CD4-positive, alpha-beta T cell treated with Interferon gamma for 1 hour (primary cell): ENCODE measurements around the gene RARRES2.
A peak's percentile ranks its signal among the peaks of the same experiment; 100 is the strongest.

Source experiments
- DNase-seq: peaks from one replicate; pipeline ENCODE4 v3.0.0-alpha.2; 2020

The RARRES2 gene

GRCh38 chr7:150360363-150361058 is 19.1 kb upstream of the RARRES2 start:
- DNase-seq = no peak

DNA sequence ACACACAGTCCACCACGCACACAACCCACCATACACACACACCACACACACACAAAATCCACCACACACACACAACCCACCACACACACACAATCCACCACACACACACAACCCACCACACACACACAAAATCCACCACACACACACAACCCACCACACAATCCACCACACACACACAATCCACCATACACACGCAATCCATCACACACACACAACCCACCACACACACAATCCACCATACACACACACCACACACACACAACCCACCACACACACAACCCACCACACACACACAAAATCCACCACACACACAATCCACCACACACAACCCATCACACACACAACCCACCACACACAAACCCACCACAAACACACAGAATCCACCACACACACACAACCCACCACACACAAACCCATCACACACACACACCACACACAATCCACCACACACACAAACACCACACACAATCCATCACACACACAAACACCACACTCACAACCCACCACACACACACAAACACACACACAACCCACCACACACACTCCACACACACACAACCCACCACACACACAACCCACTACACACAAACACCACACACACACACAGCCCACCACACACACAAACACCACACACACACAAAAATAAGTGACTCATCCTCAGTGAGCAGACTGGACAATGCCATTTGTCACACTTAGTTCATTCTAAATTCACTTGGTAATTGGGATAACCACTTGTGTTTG is 18.4 kb upstream of the RARRES2 start:
- no peak for DNase-seq

DNA sequence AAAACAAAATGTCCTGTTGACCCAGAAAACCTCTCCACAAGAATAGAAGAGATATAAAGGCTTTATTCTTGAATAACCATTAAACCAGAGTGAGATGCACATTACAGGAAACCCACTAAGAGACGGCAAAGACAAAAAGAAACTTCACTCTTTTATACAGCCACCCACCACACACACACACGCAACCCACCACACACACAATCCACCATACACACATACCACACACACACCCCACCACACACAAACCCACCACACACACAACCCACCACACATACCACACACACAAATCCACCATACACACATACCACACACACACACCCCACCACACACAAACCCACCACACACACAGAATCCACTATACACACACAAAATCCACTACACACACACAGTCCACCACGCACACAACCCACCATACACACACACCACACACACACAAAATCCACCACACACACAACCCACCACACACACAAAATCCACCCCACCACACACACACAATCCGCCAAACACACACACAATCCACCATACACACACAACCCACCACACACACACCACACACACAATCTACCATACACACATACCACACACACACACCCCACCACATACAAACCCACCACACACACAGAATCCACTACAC is 17.7 kb upstream of the RARRES2 start:
- DNase-seq = no peak

- no peak for DNase-seq
These were observed 17.0 kb upstream of the RARRES2 start for GRCh38 chr7:150358433-150358832.

DNA sequence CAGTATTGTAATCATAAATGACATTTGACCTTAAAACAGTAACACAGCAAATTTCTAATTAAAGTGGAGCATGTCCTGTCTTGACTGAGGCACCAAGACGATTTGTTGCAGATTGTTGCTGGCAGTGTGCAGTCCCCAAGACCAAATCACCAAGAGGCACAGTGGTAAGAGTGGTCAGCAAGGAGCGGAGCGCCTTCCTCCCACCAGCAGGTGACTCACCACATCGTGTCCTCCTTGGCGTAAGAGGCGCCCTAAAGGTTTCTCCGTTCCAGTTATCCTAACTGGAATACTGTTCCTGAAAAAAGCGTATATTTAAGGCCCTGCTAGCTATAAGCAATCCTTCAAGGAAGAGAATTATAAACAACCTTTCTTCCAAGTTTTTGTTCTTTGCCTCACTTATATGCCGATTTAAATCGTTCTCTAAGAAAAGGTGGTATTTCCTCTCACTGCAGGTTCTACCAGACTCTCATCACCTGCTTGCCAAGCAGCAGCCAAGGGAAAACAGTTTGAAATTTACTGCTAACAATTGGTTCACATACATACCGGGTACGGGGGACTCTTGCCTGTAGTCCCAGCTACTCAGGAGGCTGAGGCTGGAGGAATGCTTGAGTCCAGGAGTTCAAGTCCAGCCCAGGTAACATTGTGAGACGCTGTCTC is 16.5 kb upstream of the RARRES2 start:
- DNase-seq = no peak

DNA sequence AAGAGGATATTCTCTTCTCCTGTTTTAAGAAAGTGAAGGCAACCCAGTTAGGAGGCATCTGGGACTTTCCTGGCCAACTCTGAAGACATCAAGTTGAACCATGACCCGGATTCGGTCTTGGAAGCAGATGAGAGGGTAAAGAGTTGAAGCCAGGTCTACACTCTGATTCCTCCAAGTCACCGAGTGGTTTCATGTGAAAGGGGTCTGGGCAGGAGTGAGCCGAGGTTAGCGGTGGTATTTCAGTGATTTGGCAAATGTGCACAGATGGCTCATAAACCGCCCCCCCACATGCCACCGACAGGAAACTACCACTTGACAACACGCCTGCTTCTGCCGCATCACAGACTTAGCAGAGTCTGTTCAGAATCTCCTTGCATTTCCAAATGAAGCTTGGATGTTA is 15.8 kb upstream of the RARRES2 start:
- peak; percentile 59 for DNase-seq

DNA sequence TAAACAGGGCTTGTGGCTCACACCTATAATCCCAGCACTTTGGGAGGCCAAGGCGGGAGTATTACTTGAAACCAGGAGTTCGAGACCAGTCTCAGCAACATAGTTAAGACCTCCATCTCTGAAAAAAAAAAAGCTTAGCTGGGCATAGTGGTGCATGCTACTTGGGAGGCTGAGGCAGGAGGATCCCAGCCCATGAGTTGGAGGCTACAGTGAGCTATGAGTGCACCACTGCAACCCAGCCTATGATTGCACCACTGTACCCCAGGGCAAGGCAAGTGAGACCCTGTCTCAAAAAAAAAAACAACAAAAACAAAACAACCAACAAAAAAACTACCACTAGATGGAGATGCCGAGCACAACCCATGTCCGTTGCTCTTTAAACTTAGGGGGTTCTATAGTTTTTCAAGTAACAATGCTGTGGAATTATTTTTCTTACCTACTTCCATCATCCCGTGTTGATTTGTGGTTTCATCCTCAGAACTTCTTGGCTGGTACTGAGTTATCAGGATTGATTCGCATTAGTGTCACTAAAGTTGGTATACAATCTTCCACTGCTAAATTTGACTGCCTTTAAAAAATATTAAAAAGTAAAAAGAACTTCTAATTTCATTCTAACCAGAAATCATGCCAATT is 15.0 kb upstream of the RARRES2 start:
- no peak for DNase-seq

- DNase-seq = no peak
These were observed 14.2 kb upstream of the RARRES2 start for GRCh38 chr7:150355666-150356059.

GRCh38 chr7:150351587-150352194 is 10.3 kb upstream of the RARRES2 start:
- no peak for DNase-seq

DNA sequence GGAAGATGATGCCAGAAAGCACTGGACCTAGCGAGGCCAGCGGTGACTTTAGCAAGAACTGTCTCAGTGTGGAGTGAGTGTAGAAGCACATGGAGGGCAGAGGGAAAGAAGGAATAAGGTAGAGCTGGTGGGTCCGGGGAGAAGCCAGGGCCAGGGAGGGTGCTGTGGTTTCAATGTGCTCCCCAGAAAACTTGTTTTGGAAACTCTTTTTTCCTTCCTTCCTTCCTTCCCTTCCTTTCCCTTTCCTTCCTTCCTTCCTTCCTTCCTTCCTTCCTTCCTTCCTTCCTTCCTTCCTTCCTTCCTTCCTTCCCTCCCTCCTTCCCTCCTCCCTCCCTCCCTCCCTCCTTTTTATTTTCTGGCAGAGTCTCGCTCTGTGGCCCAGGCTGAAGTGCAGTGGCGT is 5.5 kb upstream of the RARRES2 start:
- DNase-seq = no peak

DNA sequence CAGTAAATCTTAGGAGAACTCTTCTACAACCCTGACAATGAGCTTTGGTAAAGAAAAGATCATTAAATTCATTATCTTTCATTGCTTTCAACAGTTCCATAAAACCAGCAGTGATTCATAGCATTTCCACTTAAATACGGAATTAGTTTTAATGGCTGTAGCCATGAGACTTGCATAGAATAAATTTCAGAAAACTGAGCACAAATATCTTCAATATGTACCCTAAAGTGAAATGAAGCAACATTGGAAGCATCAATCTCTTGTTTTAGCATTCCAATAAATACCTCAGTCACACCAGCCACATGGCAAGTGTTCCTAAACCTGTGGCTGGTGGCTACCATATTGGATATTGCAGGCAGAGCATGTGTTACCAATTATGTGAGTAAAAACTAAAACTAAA is 3.6 kb upstream of the RARRES2 start:
- no peak for DNase-seq

DNA sequence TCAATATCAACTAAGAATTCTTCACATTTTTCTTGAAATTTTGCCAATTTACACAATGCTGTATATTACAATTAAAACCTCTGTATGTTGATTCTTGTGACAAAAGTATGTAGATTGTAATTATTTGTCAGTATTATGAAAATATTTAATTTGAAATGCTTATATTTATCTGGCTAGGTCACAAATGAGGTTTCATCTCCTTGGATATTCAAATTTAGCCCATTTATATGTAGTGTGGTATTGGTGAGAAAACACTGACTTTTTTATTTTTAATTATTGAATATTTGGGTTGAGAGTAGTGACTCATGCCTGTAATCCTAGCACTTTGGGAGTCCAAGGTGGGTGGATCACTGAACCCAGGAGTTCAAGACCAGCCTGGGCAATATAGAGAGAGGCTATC is 2.9 kb upstream of the RARRES2 start:
- no peak for DNase-seq

GRCh38 chr7:150343225-150343624 is 1.8 kb upstream of the RARRES2 start:
- no peak for DNase-seq

- DNase-seq = no peak
These were observed 636 bp upstream of the RARRES2 start for GRCh38 chr7:150342121-150342408.

DNA sequence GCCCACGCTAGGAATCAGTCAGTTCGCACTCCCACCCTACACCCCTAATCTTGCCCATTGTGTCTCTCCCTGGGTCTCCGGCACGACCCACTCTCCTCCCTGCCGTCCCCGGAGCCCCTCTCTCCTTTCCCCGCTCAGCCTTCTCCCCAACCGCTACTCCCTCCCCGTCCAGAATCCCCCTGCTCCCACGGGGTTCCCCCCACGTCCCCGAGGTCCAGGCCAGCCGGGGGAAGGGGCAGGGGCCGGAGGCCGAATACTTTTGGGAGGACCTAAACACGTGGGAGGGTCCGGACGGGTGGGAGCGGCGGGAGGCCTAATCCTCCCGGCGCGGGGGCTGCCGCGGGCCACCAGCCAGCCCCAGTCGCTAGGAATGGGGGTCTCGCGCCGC is 560 bp downstream of the RARRES2 start:
- DNase-seq = no peak

- DNase-seq = no peak
These were observed 1.2 kb downstream of the RARRES2 start for GRCh38 chr7:150340024-150340749.

GRCh38 chr7:150339409-150339809 is 2.0 kb downstream of the RARRES2 start:
- no peak for DNase-seq

- DNase-seq = no peak
These were observed 3.1 kb downstream of the RARRES2 start for GRCh38 chr7:150338166-150338829.

GRCh38 chr7:150337659-150338081 is 3.8 kb downstream of the RARRES2 start:
- no peak for DNase-seq

- no peak for DNase-seq
These were observed 4.2 kb downstream of the RARRES2 start for GRCh38 chr7:150337179-150337578.

DNA sequence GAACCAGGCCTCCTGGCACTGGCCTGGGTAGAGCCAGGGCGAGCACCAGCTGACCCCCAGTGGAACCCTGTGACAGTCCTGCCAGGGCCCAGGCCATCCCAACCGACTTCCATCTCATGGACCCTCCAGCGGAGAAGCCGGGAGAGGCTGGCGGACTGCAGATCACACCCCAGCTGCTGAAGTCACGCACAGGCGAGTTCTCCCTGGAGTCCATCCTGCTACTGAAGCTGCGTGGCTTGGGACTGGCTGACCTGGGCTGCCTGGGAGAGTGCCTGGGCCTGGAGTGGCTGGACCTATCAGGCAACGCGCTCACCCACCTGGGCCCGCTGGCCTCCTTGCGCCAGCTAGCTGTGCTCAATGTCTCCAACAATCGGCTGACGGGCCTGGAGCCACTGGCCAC is 4.7 kb downstream of the RARRES2 start:
- DNase-seq = no peak

DNA sequence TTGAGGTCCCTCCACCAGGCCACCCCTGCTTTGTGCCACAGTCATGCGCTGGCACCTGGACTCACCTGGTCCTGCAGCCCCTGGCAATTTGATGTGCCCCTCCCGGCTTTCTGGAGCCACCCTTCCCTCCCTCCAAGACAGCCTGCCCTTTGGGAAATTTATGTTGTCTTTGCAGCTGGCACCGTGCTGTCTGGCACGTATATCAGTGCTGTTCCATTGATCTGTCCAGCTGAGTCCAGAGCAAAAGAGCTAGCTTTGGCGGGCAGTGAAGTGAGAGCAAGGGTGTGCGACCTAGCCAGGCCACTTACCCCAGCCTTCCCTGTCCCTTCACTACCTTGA is 5.7 kb downstream of the RARRES2 start:
- DNase-seq = no peak
